SK-MEL-5 (cell line): Measurements from ENCODE around the gene LRRC32. TPM values are rescaled to one million over a fixed set of nuclear protein-coding genes. Genes with fewer than 3 reads are reported as not detected.

Source experiments
- DNase-seq: peaks from one replicate; pipeline ENCODE4 v3.0.0-alpha.2; 2016; ENCODE audit warnings: low read depth, low spot score
- in situ Hi-C: cut with HindIII; loops from 2 replicates; pipeline ENCODE4 v1.10.0; 2016; ENCODE audit warnings: low sequenced_read_pairs, high pct_unique_total_duplicates, low pct_unique_long_range_greater_than_20kb
- total RNA-seq: library from RNA; depleted of rRNA; stranded (reverse); fragments of >200 nt; shearing (Covaris generic); gene quantifications from 2 replicates; pipeline ENCODE4 v1.2.3, GENCODE V29; 2014

Gene LRRC32
- total RNA-seq, 1 experiment from 2014 or later, result 0.50 TPM

DNA sequence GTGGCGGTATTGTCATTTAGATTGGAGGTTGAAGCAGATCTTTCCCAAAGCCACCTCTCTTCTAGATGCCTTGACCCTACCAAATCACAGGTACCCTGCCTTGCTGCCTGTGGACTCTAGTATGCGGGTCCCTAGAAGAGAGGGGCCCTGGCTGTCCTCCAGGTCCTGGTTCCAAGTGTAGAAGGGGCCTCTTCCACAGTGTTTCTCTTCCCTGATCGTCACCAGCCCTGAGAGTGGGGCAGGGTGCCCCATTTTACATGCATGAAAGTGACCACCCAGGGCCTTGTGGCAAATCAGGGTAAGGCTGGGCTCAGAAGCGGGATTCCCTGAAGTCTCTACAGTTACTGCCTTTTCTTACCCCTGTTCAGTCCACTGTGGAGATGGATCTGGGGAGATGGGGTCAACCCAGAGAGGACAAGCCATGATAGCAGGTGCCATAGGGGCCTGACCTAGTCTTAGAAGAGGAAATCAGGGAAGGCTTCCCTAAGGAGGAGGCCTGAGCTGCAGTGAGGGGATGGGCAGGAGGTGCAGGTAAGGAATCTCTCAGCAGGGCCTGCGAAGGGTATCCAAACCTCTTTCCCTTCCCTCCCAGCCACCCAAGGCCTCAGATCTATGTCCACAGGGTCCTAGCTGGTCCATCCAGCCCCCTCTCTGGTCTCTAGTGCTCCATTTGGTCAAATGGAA, 1.2 kb upstream of the LRRC32 start:
- DNase-seq, result no peak
- in situ Hi-C loops, result no loop called here

DNA sequence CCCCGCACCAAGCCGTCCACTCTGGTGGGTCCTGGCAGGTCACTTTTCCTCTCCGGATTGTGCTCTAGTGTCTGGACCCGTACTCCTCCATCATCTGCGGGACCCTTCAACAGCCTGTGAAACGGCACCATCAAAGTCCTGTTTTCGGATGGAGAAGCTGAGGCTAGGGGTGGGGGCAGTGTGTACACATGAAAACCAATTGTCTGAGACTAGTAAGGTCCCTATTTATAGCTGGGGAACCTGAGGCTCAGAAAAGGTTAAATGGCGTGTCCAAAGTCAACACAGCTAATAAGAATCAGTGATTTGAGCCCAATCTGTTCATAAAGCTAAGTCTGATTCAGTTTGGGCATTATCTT, 668 bp upstream of the LRRC32 start:
- no peak for DNase-seq
- in situ Hi-C loops, result no loop called here

DNA sequence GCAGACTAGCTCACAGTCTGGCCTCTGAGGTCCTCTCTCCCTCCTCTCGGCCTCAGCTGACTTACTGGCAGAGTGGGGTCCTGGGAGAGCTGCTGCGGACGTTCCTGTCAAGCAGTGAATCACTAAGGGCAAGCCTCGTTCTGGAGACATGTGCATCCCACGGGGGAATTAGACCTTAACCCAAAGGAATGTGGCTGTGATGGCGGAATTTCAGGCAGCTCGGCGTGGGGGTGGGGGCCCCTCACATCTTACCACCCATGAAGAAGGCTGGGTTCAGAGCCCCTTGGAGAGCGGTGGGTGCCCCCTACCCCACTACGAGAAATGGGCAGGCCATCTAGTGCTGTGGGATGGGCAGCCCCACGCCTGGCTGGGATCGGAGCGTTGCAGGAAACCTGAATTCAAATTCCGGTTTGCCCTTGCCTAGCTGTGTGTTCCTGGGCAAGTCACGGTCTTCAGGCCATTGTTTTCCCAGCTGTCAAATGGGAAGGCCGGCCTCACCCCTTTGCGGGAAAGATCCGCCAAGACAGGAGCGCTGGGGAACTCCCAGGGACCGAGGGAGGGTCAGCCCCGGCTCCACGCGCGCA, 554 bp downstream of the LRRC32 start:
- in situ Hi-C loops, result no loop called here
- DNase-seq, result no peak

DNA sequence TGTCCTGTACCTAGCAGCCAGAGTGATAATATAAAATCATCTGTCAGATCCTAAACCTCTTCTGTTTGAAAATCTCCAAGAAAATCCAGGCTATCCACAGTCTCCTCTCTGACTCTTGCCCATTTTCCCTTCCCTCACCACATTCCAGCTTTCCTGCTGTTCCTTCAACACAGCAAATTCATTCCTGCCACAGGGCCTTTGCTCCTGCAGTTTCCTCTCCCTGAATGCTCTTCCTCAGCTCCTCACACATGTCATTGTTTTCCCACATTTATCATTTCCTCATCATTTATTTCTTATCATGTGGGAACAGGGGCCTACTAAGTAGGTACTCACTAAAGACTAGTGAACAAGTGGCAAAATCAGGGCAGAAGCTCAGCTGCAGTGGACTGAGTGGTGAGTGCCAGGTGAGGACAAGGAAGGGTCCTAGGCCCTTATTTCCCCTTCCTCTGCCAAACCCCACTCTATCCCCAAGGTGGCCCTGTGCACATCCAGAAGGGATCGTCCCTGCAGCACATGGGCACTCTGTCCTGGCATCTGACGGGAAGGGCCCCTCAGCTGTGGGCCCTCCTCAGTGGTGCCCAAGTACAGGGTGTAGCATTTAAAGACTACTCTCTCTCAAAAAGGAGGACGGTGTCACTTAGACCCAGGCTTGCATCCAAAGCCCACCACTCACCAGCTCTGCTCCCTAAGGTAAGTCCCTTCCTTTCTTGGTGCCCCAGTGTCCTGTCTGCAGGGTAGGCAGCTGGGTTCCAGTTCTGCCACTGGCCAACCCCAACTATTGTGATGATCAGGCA, 2.0 kb downstream of the LRRC32 start:
- DNase-seq, result no peak
- in situ Hi-C loops, result no loop called here

DNA sequence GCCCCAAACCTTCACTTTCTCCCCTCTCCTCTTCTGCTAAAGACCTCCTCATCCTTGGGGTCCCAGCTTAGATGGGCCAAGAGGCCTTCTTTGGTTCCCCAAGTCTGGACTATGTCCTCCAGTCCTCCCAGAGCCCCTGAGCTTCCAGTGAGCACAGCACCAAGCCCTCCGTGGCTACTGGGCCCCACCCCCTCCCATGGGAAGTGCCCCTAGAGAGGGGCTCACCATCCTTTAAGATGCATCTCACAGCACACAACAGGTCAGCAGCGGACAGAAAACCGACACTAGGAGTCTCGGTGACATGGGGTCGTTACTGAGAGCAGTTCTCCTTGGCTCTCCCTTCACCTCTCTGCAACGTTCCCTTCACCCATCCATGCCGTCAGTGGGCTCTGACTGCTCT, 2.7 kb downstream of the LRRC32 start:
- in situ Hi-C loops, result no loop called here
- DNase-seq, result no peak

DNA sequence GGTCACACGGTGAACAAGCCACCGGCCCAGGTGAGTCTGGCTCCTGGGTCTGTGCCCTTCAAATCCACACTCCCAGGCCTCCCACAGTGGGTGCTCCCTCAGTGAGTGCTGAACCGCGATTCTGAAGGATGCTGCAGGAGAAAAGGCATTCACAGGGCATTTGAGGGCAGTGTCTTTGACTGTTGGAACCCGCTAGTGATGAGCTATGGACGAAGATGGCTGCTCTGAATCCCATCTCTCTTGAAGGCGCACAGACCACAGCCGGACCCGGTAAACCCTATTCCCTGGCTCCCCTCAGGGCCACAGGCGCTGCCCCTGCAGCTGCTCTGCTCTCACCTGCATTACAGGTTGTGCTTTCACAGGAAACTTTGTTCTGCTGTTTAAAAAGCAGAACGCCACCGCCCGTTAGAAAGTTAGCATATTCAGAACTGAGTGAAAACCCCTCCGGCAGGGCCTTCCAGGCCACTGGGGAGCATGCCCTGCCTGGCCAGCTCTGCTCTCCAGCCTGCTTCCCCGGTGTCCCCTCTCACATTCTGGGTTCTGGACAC, 3.2 kb downstream of the LRRC32 start:
- in situ Hi-C loops, result no loop called here
- no peak for DNase-seq

DNA sequence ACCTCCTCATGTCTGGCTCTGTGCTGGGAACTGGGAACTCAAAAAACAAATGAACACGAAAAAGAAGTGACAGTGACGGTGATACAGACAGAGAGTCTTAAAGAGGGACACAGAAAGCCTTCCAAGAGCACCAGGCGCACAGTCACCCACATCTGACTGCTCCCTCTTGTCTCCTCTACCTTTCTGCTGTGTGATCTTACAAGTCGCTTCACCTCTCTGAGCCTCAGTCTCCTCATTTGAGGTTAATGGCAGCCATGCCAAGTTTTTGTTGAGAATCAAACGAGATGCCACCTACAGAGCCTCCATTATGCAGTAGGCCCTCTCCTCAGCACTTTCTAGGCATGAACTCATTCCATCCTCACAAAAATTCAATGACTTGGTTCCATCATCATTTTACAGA, 3.7 kb downstream of the LRRC32 start:
- no peak for DNase-seq
- in situ Hi-C loops, result no loop called here

DNA sequence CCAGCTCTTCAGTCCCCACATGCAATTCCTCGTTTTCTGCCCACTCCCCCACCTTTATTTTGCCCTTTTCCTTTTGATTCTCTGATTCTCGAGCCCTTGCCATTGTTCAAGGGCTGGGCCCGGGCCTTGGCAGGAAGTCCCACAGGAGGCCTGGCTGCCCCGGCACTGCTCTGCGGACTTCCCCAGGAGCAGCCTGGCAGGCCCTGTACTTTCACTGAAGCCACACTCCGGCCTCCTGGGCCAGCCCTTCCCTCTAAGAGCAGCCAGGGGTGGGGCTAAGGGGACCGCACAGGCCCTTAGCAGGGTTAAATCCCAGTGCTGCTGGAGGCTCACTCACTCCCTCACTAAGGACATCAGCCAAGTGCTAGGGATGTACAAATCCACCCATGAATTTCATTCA, 4.1 kb downstream of the LRRC32 start:
- no peak for DNase-seq
- in situ Hi-C loops, result no loop called here

DNA sequence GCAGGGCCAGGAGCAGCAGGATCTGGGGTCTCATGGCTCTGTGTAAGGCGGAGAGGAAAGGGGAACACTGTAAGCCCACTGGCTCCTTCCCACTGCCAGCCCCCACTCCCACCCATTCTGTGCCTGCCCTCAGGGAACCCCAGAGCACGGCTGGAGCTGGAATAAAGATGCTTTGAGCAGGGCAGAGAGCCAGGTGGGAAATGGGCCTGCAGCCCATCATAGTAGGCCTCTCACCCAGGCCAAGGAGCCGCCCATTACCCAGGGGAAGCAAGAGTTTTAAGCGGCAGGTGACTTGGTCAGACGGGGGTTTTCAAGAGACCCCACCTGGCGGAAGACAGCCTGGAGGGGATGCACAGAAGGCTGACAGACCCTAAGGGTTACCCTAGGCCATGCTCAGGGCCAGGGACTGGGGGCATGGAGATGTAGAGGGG, 4.6 kb downstream of the LRRC32 start:
- no peak for DNase-seq
- in situ Hi-C loops, result no loop called here

DNA sequence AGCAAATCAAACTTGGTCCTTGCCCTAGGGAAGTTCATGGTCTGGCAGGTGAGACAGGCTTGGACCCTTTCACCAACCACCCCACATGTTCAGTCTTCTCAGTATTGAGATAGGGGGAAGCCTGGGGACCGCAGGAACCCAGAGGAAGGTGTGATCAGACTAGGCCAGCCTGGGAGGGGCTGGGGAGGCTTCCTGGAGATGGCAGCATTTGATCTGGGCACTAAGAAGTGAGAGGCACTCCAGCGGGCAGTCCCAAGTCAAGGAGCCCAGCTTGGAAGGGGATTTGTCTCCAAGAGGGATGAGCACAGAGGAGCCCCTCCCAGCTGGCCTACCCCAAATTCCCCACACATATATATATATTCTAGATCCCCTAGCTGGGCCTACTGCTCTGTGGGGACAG, 5.4 kb downstream of the LRRC32 start:
- DNase-seq, result no peak
- in situ Hi-C loops, result no loop called here

DNA sequence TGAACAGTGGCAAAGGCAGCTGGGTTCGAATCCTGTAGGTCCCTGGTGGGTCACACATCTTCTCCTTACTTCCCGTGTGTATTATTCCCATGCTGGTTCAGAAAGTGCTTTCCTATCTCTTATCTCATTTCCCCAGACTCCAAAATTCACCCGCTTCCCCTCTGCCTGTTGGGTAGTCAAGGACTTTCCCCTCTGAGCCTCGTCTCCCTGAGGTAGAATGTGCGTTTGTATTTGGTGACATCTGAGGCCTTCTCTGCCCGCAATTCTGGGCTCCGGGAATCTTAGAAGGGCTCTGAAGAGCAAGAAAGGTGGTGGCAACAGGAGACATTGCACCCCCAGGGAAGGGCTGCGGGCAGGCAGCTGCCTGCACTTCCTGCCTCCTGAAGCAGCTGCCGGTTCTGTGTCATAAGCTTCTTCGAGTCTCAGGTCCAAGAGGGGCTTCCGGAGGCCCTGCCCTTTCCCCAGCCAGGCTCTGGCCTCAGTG, 5.9 kb downstream of the LRRC32 start:
- in situ Hi-C loops, result no loop called here

DNA sequence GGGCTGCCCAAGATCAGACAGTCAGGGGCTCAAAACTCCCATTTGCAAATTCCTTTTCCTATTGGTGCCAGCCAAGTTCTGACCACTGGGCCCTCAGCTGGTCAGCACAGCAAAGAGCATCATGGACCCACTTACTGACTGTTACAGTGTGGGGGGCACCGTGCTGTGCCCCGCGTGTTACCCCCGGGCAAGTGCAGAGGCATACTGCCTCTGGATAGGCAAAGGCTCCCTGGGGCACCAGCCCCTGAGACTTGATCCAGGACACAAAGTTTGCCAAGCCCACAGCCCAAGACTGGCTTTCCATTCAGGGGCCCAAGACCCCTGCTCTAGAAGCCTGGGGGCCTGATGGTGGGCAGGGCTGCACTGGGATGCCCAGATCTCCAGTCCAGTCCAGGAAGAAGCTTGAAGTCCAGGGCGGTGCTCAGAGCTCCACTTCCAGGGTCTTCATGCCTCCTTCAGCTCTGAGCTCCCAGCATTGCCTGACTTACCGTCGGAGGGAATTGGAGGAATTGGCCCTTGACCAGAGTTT, 6.6 kb downstream of the LRRC32 start:
- no peak for DNase-seq
- in situ Hi-C loops, result no loop called here

More for the DNA sequence above, 5.9 kb downstream of the LRRC32 start:
- no peak for DNase-seq

DNA sequence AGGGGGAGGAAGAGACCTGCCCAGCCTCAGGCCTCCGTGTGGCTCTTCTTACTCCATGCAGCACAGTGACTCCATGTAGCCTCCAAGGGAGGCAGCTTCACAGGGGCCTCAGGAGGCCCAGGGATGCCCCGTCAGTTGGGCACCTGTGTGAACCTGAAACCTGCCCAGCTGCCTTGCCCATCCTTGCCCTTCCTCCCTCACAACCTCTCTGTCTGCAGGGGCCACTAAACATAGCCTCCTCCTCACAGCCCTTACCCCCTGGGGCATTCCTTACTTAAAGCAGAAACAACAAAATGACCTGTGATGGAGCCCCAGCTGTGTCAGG, 7.1 kb downstream of the LRRC32 start:
- in situ Hi-C loops, result no loop called here
- DNase-seq, result no peak

DNA sequence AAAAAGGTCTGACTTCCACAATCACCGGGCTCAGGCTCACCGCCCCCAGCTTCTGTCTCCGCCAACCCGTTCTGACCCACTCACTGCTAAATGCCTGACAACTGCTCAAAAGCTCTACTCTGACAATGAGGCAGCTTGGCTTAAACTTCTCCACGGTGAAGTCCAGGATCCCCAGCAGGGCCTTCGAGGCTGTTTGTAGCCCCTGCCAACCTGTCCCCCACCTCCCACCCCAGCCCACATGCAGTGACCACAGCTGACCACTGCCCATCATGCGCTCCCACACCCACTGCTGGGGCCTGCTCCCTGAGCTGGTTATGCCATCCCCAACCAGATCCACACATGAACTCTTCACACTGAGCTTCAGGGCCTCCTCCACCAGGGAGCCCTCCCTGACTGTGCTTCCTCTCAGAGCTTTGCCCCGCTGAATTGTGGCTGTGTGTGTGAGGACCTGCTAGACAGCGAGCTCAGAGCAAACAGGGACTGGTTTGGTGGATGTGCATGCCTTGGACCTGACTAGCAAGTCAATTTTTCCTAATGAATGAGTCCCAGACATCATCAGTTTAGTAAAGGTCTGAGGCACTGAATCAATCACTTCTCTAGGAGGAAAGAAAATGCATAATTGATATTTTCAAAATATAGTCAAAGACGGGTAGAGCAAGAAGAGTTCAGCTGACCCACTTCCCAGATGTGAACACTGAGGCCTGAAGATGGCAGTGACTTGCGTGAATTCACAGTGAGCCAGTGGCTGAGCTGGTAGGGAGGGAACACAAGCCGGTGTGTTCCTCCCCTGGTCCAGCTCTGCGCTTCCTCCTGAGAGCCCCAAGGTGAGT, 7.7 kb downstream of the LRRC32 start:
- in situ Hi-C loops, result no loop called here
- DNase-seq, result no peak

DNA sequence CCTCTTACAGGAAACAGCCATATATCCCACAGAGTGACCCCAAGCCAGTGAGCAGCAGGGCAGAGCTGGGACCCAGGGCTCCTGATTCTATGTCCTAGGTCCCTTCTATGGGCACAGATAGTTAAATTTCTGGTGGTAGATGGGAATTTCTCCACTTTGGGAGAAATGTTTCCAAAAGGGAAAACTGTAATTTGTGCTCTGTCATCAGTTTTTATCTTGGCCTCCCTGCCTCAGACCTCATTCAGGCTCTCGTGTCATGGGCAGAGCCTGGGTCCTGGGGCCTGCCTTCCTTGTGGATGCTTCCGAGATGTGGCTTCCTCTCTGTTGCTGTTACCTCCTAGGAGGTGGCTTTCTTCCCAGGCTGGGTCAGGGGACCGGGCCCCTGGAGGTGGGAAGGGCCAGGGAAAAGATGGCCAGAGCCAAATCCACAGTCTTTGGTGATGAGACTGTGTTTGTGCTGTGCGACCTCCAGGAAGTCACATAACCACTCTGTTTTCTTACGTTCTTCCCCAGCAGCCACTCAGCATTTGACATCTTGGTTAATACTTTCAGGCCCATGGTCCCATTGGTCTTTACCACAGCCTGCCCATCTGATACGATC, 8.6 kb downstream of the LRRC32 start:
- DNase-seq, result no peak
- in situ Hi-C loops, result no loop called here

DNA sequence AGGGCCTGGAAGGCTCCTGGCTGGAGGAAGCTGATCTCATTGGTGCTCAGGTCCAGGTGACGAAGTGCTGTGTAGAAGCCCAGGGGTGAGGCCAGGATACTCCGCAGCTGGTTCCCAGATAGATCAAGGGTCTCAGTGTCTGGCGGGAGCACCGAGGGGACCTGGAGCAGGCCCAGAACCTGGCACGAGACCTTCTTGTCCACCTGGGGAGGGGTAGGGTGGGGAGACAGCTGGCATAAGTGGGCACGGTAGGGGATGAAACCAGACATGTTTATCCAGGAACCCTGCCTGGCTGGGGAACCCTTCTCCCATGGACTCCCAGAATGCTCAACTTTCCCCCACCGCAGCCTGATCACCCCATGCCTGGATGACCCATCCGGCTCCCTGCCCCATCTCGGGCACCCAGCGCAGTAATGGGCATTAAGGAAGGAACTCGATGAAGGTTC, 9.2 kb downstream of the LRRC32 start:
- no peak for DNase-seq
- in situ Hi-C loops, result no loop called here

DNA sequence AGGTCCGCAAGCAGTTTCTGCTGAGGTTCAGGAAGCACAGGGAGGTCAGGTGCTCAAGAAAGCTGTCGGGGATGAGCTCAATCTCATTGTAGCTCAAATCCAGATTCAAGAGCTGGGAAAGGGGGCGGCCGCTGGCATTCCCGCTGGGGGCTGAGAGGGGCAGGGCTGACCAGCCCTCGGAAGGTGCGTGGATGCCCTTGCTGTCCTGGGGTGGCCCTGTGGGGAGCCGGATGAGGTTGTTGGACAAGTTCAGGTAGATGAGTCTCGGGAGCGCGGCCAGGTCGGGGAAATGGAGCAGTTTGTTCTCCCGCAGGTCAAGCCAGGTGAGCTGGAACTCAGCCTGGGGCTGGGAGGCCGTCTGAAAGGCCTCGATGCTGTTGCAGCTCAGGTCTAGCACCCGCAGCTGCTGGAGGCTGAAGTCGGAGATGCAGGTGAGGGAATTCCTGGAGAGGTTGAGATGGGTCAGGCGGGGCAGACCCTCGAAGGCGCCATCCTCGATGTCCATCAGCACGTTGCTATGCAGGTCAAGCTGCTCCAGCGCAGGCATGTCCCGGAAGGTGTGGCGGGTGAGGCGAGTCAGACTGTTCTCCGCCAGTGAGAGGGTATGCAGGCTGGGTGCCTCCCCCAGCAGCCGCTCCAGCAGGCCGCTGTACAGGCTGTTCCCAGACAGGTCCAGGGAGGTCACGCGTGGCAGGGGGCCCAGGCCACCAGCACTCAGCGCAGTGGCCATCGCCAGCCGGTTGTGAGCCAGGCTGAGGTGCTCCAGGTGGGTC, 9.8 kb downstream of the LRRC32 start:
- in situ Hi-C loops, result no loop called here
- no peak for DNase-seq
